Measurements from ENCODE around the gene PTPRU. TPM values are rescaled to one million over a fixed set of nuclear protein-coding genes. Genes with fewer than 3 reads are reported as not detected.

Gene PTPRU
- total RNA-seq, 2 experiments from 2014 or later: 0.37 to 0.89 TPM

DNA sequence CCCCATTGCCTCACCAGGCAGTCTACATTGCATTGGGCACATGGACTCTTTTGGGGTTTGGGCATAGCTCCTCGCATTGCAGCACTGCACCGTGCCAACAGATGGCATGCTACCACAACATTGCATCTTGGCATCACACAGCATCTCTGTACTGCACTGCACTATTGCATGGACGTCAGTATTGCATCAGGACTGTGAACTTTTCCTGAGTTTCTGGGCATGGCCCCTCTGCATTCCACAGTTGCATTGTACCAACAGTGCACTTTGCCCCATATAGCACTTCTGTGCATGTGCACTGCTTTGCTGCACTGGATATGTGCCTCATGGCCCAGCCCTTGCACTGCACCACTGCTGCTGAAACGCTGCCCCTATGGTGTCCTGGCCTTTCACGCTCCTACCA lies 9.6 kb downstream of the PTPRU start:
- CTCF ChIA-PET: no interaction called here
- Mint-ChIP-seq H3K9me3 (ENCODE audit: low read depth) (no peaks in the 10 kb centered on the region), H3K36me3 (ENCODE audit: low read depth) (no peaks in the 10 kb centered on the region), H3K4me3 (no peak overlapping the region), H3K4me1 (no peaks in the 10 kb centered on the region), H3K27me3 (peaks cover 8% of the 10 kb centered on the region), H3K27ac (no peak overlapping the region)
- intact Hi-C loops (cut with DNase I, micrococcal nuclease): no loop called here
- POLR2A ChIA-PET: no interaction called here
- DNase-seq (peak; percentile 39), ATAC-seq (no peak)

DNA sequence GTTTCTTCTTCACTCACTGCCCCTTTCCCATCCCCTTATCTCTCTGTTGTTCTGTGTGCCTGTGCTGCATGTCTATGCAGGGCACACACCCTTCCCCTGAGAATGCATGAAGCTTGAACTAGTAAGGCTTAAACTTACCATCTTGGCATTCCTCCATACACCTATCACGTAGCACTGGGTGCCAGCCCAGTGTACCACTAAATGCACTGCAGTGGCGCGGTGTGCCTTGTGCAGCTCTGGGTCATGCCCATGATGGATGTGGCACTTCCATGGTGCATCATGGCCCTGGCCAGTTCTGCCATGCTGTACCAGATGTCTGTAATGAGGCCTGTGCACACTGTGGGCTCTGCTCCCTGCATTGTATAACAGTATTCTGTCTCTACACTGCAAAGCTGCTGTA lies 10.7 kb downstream of the PTPRU start:
- no peak for ATAC-seq
- POLR2A ChIA-PET: no interaction called here
- Mint-ChIP-seq H3K4me1 (no peaks in the 10 kb centered on the region), H3K4me3 (no peak overlapping the region), H3K27ac (no peak overlapping the region), H3K27me3 (no peaks in the 10 kb centered on the region), H3K9me3 (ENCODE audit: low read depth) (no peaks in the 10 kb centered on the region), H3K36me3 (ENCODE audit: low read depth) (no peaks in the 10 kb centered on the region)
- no peak for DNase-seq
- intact Hi-C loops (cut with DNase I, micrococcal nuclease): no loop called here
- CTCF ChIA-PET: interaction anchor here (0.6 to 0.9 kb wide), 2 partner anchors 13 to 1438 kb away, joined by 3 read pairs; no protein-coding TSS in a partner anchor

DNA sequence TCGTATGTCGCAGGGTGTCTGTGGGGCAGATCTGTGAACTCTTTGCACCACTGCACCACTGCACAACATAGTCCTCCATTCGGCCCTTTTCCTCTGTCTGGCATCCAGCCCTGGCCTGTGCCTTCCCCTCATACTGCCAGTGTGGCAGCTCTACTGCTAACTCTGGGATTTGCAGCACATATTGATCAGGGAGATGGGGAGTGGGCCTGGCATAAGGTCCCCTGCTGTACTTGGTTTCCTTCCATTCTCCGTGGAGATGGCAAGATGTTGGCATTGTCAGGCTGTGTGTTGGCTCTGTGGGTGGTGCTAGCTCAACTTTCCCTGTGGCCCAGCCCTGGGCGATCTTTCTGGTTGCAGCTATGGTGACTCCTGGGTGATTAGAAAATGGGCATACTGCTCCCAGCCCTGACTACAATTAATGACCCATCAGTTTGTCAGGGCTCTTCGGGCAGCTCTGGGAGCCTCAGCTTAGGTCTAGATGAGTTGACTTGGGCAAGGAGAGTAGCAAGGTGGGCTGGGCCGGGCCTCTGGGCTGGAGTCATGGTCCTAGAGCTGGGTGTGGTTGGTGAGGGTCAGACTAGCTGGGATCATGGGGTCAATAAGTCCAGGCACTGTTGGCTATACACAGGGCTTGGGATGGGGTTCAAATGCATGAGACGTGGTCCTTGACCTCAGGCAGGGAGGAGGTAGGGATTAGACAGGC lies 11.4 kb downstream of the PTPRU start:
- H3K36me3 Mint-ChIP-seq (ENCODE audit: low read depth): no peaks in the 10 kb centered on the region
- H3K4me3 Mint-ChIP-seq: no peak overlapping the region
- no peaks in the 10 kb centered on the region for H3K27me3 Mint-ChIP-seq
- ChIA-PET POLR2A (interaction anchor here (0.5 kb wide), 1 partner anchor 73 kb away, joined by 3 read pairs; no protein-coding TSS in a partner anchor), CTCF (interaction anchor here (0.6 to 0.9 kb wide), 4 partner anchors 34 to 1942 kb away, joined by 3 to 5 read pairs (median 3); no protein-coding TSS in a partner anchor)
- DNase-seq (no peak), ATAC-seq (no peak)
- intact Hi-C loops (cut with DNase I, micrococcal nuclease): no loop called here
- H3K27ac Mint-ChIP-seq: no peak overlapping the region
- H3K4me1 Mint-ChIP-seq: no peaks in the 10 kb centered on the region
- no peaks in the 10 kb centered on the region for H3K9me3 Mint-ChIP-seq (ENCODE audit: low read depth)

DNA sequence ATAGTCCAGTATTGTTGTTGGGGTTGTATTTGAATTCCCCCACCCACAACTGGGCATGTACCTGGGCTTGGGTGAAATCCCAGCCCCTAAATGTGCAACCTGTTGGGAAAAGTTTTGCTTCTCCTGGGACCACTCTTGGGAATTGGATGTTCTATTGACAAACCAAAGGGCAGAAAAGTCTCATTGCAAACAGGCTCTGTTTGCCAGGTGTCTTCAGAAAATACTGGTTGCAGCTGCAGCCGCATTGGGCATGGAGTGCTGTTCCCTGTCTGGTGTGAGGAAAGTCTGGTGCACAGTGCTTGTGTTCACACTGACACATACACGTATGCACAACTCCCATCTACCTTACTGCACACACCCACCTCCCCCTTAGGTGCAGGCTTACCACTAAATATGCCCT lies 12.1 kb downstream of the PTPRU start:
- CTCF ChIA-PET: interaction anchor here (0.6 to 0.9 kb wide), 2 partner anchors 34 to 1942 kb away, joined by 3 to 5 read pairs; no protein-coding TSS in a partner anchor
- no peak overlapping the region for H3K4me3 Mint-ChIP-seq
- ATAC-seq (no peak), DNase-seq (no peak)
- no peaks in the 10 kb centered on the region for H3K4me1 Mint-ChIP-seq
- no peaks in the 10 kb centered on the region for H3K9me3 Mint-ChIP-seq (ENCODE audit: low read depth)
- H3K27me3 Mint-ChIP-seq: no peaks in the 10 kb centered on the region
- no peak overlapping the region for H3K27ac Mint-ChIP-seq
- POLR2A ChIA-PET: interaction anchor here (0.5 kb wide), 1 partner anchor 72 kb away, joined by 3 read pairs; no protein-coding TSS in a partner anchor
- intact Hi-C loops (cut with DNase I, micrococcal nuclease): no loop called here
- no peaks in the 10 kb centered on the region for H3K36me3 Mint-ChIP-seq (ENCODE audit: low read depth)

DNA sequence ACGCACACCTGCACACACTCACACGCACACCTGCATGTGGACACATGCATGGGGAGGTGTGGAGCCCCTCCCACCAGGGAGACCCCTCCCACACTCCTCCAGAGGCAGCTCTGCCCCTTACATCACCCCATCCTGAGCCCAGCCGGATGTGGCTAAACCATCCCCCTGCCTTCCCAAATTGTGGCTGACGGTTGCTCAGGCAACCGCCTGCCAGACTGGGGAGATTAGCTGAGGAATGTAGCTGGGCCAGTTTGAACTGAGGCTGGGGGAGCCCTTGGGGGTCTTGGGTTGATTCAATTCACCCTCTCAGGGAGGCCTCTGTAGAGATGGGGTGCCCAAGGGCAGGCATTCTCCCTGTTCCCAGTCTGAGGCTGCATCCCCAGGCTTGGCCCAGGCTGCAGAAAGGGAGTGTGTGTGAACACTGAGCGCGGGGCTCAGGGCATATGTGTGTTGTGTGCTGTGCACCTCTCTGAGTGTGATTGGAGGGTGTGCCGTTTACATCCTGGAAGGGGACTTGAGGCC lies 12.9 kb downstream of the PTPRU start:
- no peak for ATAC-seq
- DNase-seq: no peak
- intact Hi-C loops (cut with DNase I, micrococcal nuclease): no loop called here
- Mint-ChIP-seq H3K36me3 (ENCODE audit: low read depth) (no peaks in the 10 kb centered on the region), H3K9me3 (ENCODE audit: low read depth) (no peaks in the 10 kb centered on the region), H3K27me3 (no peaks in the 10 kb centered on the region), H3K4me3 (no peak overlapping the region), H3K27ac (no peak overlapping the region), H3K4me1 (no peaks in the 10 kb centered on the region)
- ChIA-PET CTCF (no interaction called here), POLR2A (no interaction called here)

DNA sequence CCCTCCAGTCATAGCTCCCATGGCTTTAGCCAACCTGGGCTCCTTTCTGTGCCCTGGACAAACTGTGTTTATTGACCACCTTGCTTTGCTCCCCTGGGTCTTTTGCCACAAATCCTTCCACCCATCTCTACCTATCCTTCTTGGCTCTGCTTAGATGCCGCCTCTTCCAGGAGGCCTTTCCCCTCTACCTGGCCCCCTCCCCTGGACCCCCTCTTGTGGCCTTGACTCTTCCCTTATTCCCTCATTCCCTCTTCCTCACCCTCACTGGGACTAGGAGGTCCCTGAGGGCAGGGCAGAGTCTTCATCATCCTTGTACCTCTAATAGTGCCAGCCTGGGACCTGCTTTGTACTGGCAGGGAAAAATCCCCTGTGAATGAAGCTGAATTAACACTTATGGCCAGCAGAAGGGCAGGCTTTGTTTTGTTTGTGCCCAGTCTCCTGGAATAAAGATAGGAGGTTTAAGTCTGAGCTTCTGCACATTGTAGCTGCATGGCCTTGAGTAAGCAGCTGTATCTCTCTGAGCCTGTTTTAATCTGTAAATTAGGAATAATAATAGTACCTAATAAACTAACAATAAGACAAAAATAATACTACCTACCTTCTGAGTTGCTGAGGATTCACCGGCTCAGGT lies 13.7 kb downstream of the PTPRU start:
- Mint-ChIP-seq H3K36me3 (ENCODE audit: low read depth) (no peaks in the 10 kb centered on the region), H3K4me1 (no peaks in the 10 kb centered on the region), H3K27ac (no peak overlapping the region), H3K9me3 (ENCODE audit: low read depth) (no peaks in the 10 kb centered on the region), H3K4me3 (no peak overlapping the region), H3K27me3 (no peaks in the 10 kb centered on the region)
- no peak for ATAC-seq
- ChIA-PET CTCF (no interaction called here), POLR2A (no interaction called here)
- no peak for DNase-seq
- intact Hi-C loops (cut with DNase I, micrococcal nuclease): no loop called here

DNA sequence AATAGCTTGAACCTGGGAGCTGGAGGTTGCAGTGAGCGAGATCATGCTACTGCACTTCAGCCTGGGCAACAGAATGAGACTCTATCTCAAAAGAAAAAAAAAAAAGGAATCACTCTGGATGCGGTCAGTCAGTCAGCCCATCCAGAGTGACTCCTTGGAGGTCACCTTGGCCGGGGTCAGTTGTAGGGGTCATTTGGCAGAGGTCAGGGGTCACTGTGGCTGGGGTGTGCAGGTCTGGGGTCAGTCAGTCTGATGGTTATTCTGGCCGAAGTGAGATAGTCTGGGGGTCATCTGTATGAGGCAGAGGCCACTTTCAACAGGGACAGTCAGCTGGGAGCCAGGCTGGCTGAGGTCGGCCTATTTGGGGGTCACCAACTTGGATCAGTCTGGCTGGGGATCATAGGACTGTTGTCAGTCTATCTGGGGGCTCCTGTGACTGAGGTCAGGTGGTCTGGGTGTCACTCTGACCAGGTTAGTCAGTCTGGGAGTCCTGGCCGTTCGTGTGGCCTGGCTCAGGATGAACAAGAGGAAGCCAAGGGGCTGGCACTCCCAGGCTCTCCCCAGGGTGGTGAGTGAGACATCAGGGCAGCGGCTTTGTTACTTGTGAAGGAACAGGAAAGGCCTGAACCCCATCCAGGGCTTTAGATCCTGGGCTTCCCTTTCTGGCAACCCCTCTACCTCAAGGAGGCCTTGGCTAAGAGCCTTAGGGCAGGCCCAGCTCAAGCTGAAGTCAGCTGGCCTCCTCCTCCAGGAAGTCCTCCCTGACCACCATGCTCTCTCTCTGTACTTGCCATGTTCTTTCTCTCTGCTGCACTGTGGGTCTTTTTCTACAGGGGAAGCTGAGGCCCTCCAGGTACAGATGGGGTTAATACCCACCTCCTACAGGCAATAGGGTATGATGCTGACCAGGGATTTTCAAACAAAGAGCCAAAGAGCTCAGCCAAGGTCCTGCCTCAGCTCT lies 15.1 kb downstream of the PTPRU start:
- H3K4me3 Mint-ChIP-seq: no peak overlapping the region
- no peak overlapping the region for H3K27ac Mint-ChIP-seq
- no peaks in the 10 kb centered on the region for H3K27me3 Mint-ChIP-seq
- intact Hi-C loops (cut with DNase I, micrococcal nuclease): no loop called here
- ATAC-seq (no peak), DNase-seq (no peak)
- CTCF ChIA-PET: interaction anchor here (0.6 to 1.0 kb wide), 2 partner anchors 8 to 187 kb away, joined by 3 read pairs; no protein-coding TSS in a partner anchor
- H3K9me3 Mint-ChIP-seq (ENCODE audit: low read depth): no peaks in the 10 kb centered on the region
- no peaks in the 10 kb centered on the region for H3K4me1 Mint-ChIP-seq
- POLR2A ChIA-PET: no interaction called here
- no peaks in the 10 kb centered on the region for H3K36me3 Mint-ChIP-seq (ENCODE audit: low read depth)

DNA sequence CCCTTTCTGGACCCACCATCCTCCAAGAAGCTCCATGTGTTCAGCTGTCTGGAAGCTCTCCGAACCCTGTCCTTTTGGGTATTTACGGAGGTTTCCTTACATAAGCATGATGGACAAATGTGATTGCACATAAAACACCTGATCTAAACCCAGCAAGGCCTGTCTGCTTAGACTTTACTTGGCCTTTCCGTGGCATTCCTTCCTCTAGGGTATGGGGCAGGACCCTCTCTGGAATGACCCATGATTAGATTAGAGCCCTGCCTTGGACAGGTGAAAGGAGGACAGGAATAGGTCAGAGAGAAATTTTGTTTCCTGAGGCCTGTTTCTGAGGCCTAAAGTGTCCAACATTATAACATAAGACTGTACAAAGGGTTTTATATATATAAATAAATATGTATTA lies 16.9 kb downstream of the PTPRU start:
- DNase-seq: no peak
- CTCF ChIA-PET: interaction anchor here (0.6 kb wide), 1 partner anchor 14 kb away, joined by 3 read pairs; no protein-coding TSS in a partner anchor
- no peaks in the 10 kb centered on the region for H3K36me3 Mint-ChIP-seq (ENCODE audit: low read depth)
- H3K9me3 Mint-ChIP-seq (ENCODE audit: low read depth): no peaks in the 10 kb centered on the region
- H3K4me1 Mint-ChIP-seq: no peaks in the 10 kb centered on the region
- POLR2A ChIA-PET: interaction anchor here (0.6 kb wide), 1 partner anchor 452 kb away, joined by 3 read pairs; no protein-coding TSS in a partner anchor
- intact Hi-C loops (cut with DNase I, micrococcal nuclease): no loop called here
- H3K27ac Mint-ChIP-seq: no peak overlapping the region
- no peak for ATAC-seq
- peaks cover 2% of the 10 kb centered on the region for H3K27me3 Mint-ChIP-seq
- no peak overlapping the region for H3K4me3 Mint-ChIP-seq

DNA sequence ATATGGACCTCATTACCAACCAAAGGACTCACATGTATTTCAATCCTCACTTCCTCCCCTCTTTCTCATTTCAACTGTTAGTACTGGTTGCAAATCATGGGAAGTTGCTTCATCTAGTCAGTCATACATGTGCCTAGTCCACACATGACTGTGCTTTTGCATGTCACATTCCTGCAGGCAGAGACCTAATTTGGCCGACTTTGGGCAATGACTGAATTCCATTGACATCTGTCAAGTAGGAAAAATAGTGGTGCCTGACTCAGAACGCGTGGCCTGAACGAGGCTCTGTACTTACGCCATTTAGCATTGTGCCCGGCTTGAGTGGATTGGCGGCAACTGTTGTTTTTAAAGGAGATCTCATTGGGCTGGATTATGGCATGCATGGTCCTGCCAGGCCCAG lies 18.0 kb downstream of the PTPRU start:
- no peak overlapping the region for H3K27ac Mint-ChIP-seq
- DNase-seq (no peak), ATAC-seq (no peak)
- H3K27me3 Mint-ChIP-seq: peaks cover 10% of the 10 kb centered on the region
- CTCF ChIA-PET: no interaction called here
- H3K4me3 Mint-ChIP-seq: no peak overlapping the region
- H3K4me1 Mint-ChIP-seq: no peaks in the 10 kb centered on the region
- intact Hi-C loops (cut with DNase I, micrococcal nuclease): no loop called here
- H3K9me3 Mint-ChIP-seq (ENCODE audit: low read depth): no peaks in the 10 kb centered on the region
- POLR2A ChIA-PET: no interaction called here
- no peaks in the 10 kb centered on the region for H3K36me3 Mint-ChIP-seq (ENCODE audit: low read depth)

DNA sequence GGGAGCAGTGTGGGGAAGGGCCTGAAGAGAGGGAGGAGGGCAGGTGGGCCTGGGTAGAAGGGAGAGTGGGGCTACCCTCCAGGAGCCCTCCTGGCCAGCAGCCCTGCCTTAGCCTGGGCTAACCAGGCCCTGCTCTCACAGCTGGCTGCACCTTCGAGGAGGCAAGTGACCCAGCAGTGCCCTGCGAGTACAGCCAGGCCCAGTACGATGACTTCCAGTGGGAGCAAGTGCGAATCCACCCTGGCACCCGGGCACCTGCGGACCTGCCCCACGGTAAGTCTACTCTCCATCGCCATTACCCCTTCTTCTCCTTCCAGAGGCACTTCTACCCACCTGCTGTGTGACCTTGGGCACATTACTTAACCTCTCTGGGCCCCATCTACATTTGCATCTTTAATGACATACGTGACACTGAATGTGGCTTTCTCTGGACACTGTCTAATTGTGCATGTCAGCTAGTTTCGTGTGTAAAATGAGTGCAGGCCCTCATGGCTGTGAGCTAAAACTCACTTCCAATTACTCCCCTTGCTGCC lies 18.9 kb downstream of the PTPRU start:
- H3K27ac Mint-ChIP-seq: no peak overlapping the region
- DNase-seq (no peak), ATAC-seq (no peak)
- peaks cover 12% of the 10 kb centered on the region for H3K27me3 Mint-ChIP-seq
- intact Hi-C loops (cut with DNase I, micrococcal nuclease): no loop called here
- H3K9me3 Mint-ChIP-seq (ENCODE audit: low read depth): no peaks in the 10 kb centered on the region
- no peak overlapping the region for H3K4me3 Mint-ChIP-seq
- peaks cover 2% of the 10 kb centered on the region for H3K4me1 Mint-ChIP-seq
- ChIA-PET CTCF (interaction anchor here (0.6 kb wide), 1 partner anchor 15 kb away, joined by 3 read pairs; no protein-coding TSS in a partner anchor), POLR2A (no interaction called here)
- H3K36me3 Mint-ChIP-seq (ENCODE audit: low read depth): no peaks in the 10 kb centered on the region

DNA sequence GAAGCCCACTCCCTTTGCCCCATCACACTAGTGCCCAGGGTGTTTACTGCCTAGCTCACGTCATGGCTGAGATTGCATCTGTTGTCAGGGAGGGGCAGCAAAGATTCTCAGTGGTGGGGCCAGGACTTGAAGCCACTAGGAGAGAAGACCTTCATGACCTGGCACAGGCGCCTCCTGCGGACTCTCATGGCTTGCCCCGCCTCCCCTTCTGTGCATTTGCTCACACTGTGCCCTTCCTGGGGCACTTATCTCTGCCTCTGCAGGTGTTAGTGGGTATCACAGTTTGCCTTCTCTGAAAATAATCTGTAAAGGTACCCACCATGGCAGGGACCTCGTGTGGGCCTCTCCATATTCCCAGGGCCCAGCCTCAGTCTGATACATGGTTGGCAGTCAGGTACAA lies 20.1 kb downstream of the PTPRU start:
- intact Hi-C loops (cut with DNase I, micrococcal nuclease): no loop called here
- Mint-ChIP-seq H3K4me1 (peaks cover 7% of the 10 kb centered on the region), H3K36me3 (ENCODE audit: low read depth) (no peaks in the 10 kb centered on the region), H3K9me3 (ENCODE audit: low read depth) (no peaks in the 10 kb centered on the region), H3K27ac (no peak overlapping the region), H3K4me3 (no peak overlapping the region), H3K27me3 (peaks cover 22% of the 10 kb centered on the region)
- DNase-seq (no peak), ATAC-seq (peak; percentile 54)
- POLR2A ChIA-PET: no interaction called here
- CTCF ChIA-PET: no interaction called here
